Right lobe of liver (tissue), 6 donors: ENCODE data around the gene IL17C. TPM values are rescaled to one million over a fixed set of nuclear protein-coding genes. Genes with fewer than 3 reads are reported as not detected.

Experiments
- ATAC-seq, 4 donors: fragments of 200-7000 bp; cut with Tn5 transposase; one replicate each; pipeline ENCODE4 v1.9.1; 2020; ENCODE audit warnings: mild to moderate bottlenecking in 4 of 4, moderate library complexity in 4 of 4
- DNase-seq, 3 donors: peaks; one replicate each; pipeline ENCODE4 v3.0.0-alpha.2; 2020
- H3K27ac ChIP-seq, 3 donors: fragments of 200-600 bp; one replicate each; pipeline ENCODE4 v1.8.0; 2022
- H3K27me3 ChIP-seq, 2 donors: fragments of 200-600 bp; one replicate each; pipeline ENCODE4 v1.8.0; 2022
- H3K36me3 ChIP-seq, 4 donors: fragments of 200-600 bp; sonication (generic) in 1 of 4; one replicate each; pipeline versions ENCODE4 v1.5.1 to v1.8.0; 2017 to 2022; ENCODE audit warnings: control low read depth in 1 of 4
- H3K4me1 ChIP-seq, 4 donors: fragments of 200-600 bp; sonication (generic) in 1 of 4; one replicate each; pipeline versions ENCODE4 v1.5.1 to v1.8.0; 2017 to 2022; ENCODE audit warnings: control low read depth in 1 of 4
- H3K4me3 ChIP-seq, 3 donors: fragments of 200-600 bp; one replicate each; pipeline ENCODE4 v1.8.0; 2022
- H3K9me3 ChIP-seq, 4 donors: fragments of 200-600 bp; sonication (generic) in 1 of 4; one replicate each; pipeline versions ENCODE4 v1.5.1 to v1.8.0; 2017 to 2022; ENCODE audit warnings: control low read depth in 1 of 4
- CTCF ChIP-seq, 4 donors: fragments of 200-600 bp in 3 of 4; fragments of 450-650 bp in 1 of 4; IDR thresholded peaks; one replicate each; pipeline versions ENCODE4 v1.5.1 to v1.8.0; 2016 to 2022; ENCODE audit warnings: antibody characterized with exemption in 4 of 4, mild to moderate bottlenecking in 2 of 4
- POLR2A ChIP-seq: fragments of 450-650 bp; IDR thresholded peaks from one replicate; pipeline ENCODE4 v1.6.1; 2017; ENCODE audit warnings: antibody characterized with exemption, mild to moderate bottlenecking
- WGBS: methylation state at CpG from one replicate; pipeline ENCODE4 v1.1.6; 2018; ENCODE audit warnings: low coverage, low lambda C conversion rate; ENCODE audit not compliant: insufficient coverage; ENCODE audit errors: missing lambda C conversion rate; 5-methylcytosine and 5-hydroxymethylcytosine counted together
- intact Hi-C, 2 donors: fragments of 100-400 bp; cut with DNase I; formaldehyde crosslinking; loops; one replicate each; pipeline versions ENCODE4 v1.11.2 to v1.14.1; 2022
- total RNA-seq, 6 experiments: library from RNA; depleted of rRNA in 2 of 6; stranded (reverse); fragments of >200 nt in 2 of 6; fragmentation: NEBNext Ultra II Directional in 3 of 6; extraction: Animal tissue kit (Norgen Biotek cat#: 25700) in 3 of 6; gene quantifications; one replicate each; pipeline versions ENCODE4 v1.1.0 to v1.2.4, GENCODE V29; 2016 to 2023
- donor health status: DM: no; HTN: yes; CAD: no.
- donor health status: DM: no; HTN: no; CAD: no.
- donor health status: DM: no; HTN: no; CAD: no.
- donor health status: DM: no; HTN: yes; CAD: no.
- donor health status: DM: no; HTN: yes; CAD: no.

The IL17C gene
- total RNA-seq, 6 experiments from 2014 or later: not detected

- H3K36me3 ChIP-seq: peaks cover 0 to 31% (median 9%) of the 10 kb centered on the region in 4 donors
- DNase-seq: no peak
- H3K4me3 ChIP-seq: no peak overlapping the region
- H3K4me1 ChIP-seq: peaks cover 0 to 42% (median 22%) of the 10 kb centered on the region in 4 donors
- intact Hi-C loops: no loop called here
- WGBS: 70% methylated on average over 9 of the region's 14 CpGs
- TF ChIP-seq CTCF (IDR thresholded peaks at IDR 0.05) (no peak), POLR2A (no peak)
- no peak overlapping the region for H3K27ac ChIP-seq
- no peaks in the 10 kb centered on the region for H3K9me3 ChIP-seq
- ATAC-seq: no peak
- H3K27me3 ChIP-seq: no peaks in the 10 kb centered on the region
Observed at GRCh38 chr16:88619859-88620815, 18.2 kb upstream of the IL17C start.

GRCh38 chr16:88622125-88622524 lies 16.2 kb upstream of the IL17C start:
- intact Hi-C loops: no loop called here
- Histone ChIP-seq H3K27ac (no peak overlapping the region), H3K4me3 (no peak overlapping the region), H3K36me3 (peaks cover 0 to 31% (median 9%) of the 10 kb centered on the region in 4 donors), H3K9me3 (no peaks in the 10 kb centered on the region), H3K4me1 (peaks cover 0 to 24% (median 13%) of the 10 kb centered on the region in 4 donors), H3K27me3 (no peaks in the 10 kb centered on the region)
- no peak for ATAC-seq
- TF ChIP-seq CTCF (IDR thresholded peaks at IDR 0.05) (no peak), POLR2A (no peak)
- no peak for DNase-seq
- 0% methylated on average over 1 of the region's 19 CpGs for WGBS

GRCh38 chr16:88622866-88623265 lies 15.5 kb upstream of the IL17C start:
- peaks cover 0 to 17% (median 10%) of the 10 kb centered on the region in 4 donors for H3K4me1 ChIP-seq
- peaks cover 0 to 37% (median 9%) of the 10 kb centered on the region in 4 donors for H3K36me3 ChIP-seq
- H3K27me3 ChIP-seq: no peaks in the 10 kb centered on the region
- DNase-seq: no peak
- no peaks in the 10 kb centered on the region for H3K9me3 ChIP-seq
- no peak for ATAC-seq
- intact Hi-C loops: no loop called here
- TF ChIP-seq POLR2A (no peak), CTCF (IDR thresholded peaks at IDR 0.05) (no peak)
- WGBS: no CpG with 5 or more reads among the region's 29 CpGs
- no peak overlapping the region for H3K27ac ChIP-seq
- H3K4me3 ChIP-seq: no peak overlapping the region

- Histone ChIP-seq H3K36me3 (peaks cover 0 to 40% (median 10%) of the 10 kb centered on the region in 4 donors), H3K9me3 (no peaks in the 10 kb centered on the region), H3K4me1 (peaks cover 0 to 7% (median 5%) of the 10 kb centered on the region in 4 donors), H3K4me3 (no peak overlapping the region), H3K27me3 (no peaks in the 10 kb centered on the region), H3K27ac (no peak overlapping the region)
- 90% methylated on average over 8 of the region's 13 CpGs for WGBS
- DNase-seq: no peak
- intact Hi-C loops: no loop called here
- TF ChIP-seq CTCF (IDR thresholded peaks at IDR 0.05) (no peak), POLR2A (no peak)
- ATAC-seq: no peak
Observed at GRCh38 chr16:88623858-88624257, 14.5 kb upstream of the IL17C start.
